GM18507 (cell line): ENCODE measurements around the gene ERFL.

Source experiments
- DNase-seq: peaks from one replicate; pipeline ENCODE4 v3.0.0; 2011; ENCODE audit warnings: low read depth; ENCODE audit not compliant: insufficient read length; ENCODE audit errors: extremely low spot score
- FAIRE-seq: peaks from 2 replicates; lab custom pipeline; 2011; peaks lifted over from hg19 to GRCh38; lab: Jason Lieb, UNC

Gene ERFL

DNA sequence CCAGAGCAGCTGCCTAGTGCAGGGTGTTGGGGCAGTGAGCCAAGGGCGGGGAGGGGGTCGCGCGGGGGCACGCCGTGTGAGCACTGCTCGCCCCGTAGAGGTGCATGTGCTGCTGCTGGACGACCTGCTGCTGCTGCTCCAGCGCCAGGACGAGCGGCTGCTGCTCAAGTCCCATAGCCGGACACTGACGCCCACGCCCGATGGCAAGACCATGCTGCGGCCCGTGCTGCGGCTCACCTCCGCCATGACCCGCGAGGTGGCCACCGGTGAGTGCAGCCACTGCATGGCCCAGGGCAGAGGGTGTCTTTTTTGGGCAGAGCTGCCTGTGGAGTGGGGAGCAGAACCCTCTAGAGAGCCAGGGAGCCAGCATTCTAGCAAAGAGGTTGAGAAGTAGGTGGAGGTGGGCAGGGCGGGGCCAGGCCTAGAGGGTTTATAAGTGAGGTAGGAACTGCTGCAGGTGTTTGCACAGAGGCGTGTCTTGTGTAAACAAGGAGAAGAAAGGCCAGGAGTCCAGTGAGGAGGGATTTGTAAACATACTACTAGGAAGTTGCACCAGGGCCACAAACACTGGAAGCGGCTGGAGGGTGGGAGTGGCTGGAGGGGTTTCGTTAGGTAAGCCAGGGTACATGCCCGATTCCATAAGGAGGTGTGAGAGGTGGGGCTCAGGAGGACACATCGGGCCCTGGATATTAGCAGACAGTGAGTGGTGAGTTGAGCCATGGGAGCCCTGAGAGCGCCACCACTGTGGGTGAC lies 24.0 kb downstream of the ERFL start:
- no peak for FAIRE-seq
- no peak for DNase-seq

DNA sequence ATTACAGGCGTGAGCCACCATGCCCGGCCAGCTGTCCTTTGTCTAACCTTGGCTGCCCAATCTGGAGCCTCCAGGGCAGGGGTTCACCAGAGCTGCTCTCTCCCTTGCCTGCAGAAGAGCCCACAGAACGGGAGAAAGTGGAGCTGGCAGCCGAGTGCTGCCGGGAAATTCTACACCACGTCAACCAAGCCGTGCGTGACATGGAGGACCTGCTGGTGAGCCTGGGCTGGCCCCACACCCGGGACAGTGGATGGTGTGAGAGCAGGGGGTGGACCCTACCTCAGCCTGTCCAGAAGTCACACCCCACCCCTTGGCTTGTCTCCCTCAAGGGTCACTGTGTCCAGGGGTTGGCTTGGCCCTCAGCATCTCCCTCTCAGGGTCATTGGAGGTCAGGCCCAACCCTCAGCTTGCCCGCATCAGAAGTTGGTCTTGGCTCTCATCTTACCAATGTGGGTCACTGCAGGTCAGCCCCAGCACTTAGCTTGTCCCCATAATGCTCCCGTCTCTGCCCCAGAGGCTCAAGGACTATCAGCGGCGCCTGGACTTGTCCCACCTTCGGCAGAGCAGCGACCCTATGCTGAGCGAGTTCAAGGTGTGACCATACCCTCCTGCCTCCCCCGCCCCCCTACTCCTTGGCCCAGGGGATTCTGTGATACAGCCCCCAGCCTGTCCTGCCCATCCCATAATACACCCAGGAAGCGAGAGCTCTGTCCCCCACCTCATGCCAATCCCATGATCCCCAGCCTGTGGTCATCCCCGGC lies 24.9 kb downstream of the ERFL start:
- no peak for DNase-seq
- FAIRE-seq = no peak

DNA sequence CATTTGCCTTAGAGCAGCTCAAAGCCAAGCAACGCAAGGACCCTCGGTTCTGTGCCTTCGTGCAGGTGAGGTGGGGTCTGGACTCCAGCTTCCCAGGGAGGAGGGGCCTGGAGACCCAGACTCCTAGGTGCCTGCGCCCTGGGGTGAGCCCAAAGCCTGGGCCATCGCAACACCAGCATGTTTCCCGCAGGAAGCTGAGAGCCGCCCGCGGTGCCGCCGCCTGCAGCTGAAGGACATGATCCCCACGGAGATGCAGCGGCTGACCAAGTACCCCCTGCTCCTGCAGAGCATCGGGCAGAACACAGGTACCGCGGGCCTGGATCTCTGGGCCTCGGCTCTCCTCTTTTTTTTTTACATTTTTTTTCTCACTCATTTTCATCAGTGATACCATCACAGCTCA lies 25.7 kb downstream of the ERFL start:
- FAIRE-seq (no peak), DNase-seq (no peak)

DNA sequence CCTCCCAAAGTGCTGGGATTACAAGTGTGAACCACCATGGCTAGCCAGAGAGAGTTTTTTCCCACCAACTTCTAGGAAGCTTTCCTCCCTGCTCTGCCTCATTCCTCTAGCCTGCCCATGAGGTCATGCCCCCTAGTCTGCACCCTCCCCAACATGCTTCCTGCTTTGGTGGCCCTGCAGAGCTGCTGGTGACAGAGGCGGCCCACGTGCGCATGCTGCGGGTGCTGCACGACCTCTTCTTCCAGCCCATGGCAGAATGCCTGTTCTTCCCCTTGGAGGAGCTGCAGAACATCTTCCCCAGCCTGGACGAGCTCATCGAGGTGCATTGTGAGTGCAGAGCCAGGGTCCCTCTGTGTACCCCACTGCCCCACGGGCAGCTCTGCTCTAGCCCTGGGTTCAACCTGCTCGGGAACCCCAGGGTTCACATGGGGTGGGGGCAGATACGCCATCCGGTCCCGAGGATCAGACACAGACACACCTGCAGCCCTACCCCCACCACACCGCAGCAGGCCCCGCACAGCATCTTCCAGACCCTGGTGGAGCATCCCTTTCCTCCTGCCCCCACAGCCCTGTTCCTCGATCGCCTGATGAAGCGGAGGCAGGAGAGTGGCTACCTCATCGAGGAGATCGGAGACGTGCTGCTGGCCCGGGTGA lies 26.4 kb downstream of the ERFL start:
- FAIRE-seq (no peak), DNase-seq (no peak)

DNA sequence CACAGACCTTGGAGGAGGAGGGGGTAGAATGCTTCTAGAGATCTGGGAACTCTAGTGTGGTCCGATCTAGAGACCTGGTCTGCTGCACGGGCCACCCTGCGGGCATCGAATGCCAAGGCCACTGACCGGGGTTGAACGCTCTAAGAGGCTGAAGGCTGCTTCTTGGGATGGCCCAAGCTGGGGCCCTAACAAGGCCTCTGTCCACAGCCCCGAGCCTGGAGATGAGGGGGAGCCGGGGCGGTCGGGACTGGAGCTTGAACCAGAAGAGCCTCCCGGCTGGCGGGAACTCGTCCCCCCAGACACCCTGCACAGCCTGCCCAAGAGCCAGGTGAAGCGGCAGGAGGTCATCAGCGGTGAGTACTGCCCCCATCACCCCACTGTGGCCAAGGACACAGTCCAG lies 30.0 kb downstream of the ERFL start:
- DNase-seq (no peak), FAIRE-seq (no peak)

DNA sequence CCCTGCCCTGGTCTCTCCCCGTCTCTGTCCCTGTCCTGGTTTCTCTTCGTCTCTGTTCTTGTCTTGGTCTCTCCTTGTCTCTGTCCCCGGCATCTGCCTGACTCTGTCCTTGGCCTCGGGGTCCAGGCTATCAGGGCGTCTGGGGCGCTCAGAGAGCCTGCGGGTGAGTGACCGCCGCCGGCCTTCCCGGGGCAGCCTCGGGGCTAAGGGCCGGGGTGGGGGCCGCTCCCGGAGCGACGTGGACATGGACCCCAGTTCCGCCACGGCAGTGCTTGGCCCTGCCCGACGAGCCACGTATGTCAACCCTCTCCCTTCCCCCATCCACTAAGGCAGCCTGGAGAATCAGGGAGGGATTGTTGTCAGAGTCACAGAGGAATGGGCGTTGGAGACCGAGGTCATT lies 30.4 kb downstream of the ERFL start:
- FAIRE-seq = no peak
- no peak for DNase-seq

DNA sequence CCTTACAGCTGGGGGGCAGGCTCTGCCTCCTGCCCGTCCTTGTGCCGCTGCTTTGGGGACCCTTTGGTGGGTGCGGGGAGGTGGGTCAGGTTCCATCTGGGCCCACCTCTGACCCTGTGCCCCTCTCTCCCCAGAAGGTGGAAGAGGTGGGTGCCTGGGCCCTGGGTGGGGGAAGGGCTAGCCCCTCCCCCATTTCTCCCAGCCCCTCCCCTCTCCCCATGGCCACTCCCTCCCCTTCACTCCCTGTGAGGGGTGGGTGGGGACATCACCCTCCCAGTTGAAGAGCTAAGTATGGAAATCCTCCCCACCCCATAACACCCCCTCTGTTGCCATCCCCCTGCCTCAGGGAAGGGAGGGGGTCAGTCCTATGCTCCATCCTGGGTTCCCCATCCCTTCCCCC lies 31.1 kb downstream of the ERFL start:
- no peak for FAIRE-seq
- no peak for DNase-seq

DNA sequence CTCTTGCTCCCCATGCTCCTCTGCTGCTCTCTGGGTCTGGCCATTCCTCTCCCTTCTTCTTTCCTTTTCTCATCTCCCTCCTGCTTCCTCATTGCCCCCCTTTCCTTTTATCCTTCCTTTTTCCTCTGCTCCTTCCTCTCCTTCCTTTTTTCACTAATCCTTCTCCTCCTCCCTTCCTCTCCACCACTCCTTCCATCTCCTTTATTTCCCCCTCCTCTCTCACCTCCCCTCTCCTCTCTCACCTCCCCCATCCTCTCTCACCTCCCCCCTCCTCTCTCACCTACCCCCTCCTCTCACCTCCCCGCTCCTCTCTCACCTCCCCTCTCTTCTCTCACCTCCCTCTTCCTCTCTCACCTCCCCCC lies 31.7 kb downstream of the ERFL start:
- FAIRE-seq (no peak), DNase-seq (no peak)

DNA sequence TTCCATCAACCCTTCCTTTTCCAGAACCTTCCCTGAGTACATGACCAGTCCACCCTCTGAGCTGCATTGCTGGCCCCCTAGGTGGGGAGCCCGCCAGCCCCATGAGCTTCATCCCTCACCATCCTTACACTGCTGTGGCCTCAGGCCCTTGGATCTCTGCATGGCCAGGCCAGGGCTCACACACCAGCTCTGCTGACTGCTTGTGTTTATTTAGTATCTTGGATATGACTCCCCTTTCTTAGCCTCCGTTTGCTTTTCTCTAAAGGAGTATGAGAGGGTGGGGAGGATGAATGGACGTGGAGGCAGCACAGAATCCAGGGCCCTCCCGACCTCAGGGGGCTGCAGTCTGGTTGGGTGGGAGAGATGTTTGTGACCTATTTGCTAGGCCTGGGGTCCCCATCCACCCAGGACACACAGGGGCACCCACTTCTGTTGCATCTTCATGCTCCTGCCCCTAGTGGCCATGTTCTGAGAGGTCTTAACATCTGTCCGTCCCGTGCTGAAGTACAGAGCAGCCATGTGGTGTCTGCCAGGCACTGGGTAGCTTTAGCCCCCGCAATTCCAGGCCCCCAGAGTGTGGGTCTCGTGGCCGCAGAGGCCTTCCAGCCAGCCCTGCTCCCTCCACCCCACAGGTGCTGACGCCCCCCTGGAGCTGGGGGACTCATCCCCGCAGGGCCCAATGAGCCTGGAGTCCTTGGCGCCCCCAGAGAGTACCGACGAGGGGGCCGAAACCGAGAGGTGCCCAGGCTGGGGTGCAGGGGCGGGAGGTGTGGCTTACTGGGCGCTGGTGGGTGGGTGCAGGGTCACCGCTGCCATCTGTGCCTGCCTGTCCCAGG lies 32.3 kb downstream of the ERFL start:
- no peak for DNase-seq
- FAIRE-seq = no peak

DNA sequence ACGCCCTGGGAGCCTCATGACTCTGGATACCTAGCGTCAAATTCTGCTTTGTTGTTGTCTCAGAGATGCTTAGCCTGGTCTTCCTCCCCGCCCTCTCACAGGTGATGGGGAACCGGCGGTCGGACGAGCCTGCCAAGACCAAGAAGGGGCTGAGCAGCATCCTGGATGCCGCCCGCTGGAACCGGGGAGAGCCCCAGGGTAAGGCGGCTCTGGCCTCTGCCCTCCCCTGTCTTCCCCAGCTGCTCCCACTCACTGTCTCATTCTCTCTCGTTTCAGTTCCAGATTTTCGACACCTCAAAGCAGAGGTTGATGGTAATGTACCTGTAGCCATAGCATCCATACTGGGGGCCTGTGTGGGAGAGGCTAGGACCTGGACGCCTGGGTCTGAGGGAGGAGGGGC lies 33.9 kb downstream of the ERFL start:
- DNase-seq (no peak), FAIRE-seq (no peak)

DNA sequence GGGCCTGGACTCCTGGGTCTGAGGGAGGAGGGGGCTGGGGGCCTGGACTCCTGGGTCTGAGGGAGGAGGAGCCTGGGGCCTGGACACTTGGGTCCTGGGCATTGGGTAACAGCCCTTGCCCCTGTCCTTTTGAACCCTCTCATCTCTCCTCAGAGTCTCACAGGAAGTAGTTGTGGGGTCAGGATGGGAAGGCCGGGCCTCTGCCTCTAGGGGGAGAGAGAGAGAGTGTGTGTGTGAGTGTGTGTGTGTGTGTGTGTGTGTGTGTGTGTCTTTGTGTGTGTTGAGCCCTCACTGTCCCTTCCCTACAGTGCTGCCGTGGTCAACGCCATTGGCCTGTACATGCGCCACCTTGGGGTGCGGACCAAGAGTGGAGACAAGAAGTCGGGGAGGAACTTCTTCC lies 34.4 kb downstream of the ERFL start:
- FAIRE-seq (no peak), DNase-seq (no peak)

DNA sequence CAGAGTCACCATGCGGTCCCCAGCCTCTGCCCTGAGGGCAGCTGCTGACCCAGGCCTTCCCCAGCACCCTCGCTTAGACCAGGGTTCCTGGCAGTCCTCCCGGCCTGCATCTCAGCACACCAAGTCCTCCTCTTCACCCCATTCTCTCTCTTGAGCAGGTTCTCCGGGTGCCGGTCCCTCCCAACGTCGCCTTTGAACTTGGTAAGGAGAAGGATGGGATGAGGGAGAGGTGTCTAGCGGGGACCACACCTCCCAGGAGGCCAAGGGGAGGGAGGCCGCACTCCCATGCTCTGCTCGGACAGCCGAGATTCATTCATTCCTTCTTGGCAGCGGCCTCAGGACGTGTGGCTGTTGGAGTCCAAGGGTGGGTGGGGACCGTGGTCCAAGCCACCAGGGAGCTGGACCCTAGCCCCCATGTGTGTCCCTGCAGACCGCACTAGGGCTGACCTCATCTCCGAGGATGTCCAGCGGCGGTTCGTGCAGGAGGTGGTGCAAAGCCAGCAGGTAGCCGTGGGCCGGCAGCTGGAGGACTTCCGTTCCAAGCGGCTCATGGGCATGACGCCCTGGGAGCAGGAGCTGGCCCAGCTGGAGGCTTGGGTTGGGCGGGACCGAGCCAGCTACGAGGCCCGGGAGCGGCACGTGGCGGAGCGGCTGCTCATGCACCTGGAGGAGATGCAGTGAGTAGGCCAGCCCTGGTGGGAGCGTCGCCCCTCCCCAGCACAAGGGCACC lies 35.9 kb downstream of the ERFL start:
- DNase-seq (no peak), FAIRE-seq (no peak)

DNA sequence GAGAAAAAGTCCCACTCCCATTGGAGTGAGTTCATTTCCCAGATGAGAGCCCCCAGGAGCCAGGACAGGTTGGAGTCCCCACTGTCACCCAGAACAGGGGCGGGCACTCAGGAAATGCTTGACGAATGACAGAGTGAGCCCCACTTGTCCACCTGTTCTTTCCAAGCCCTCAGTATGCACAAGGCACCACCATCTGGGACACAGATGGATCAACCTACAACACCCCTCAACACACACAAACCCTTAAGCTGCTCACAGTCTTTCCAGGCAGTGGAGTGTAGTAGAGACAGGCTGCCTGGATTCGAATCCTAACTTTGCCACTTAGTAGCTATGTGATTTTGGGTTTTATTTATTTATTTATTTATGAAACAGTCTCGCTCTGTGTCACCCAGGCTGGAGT lies 37.3 kb downstream of the ERFL start:
- no peak for FAIRE-seq
- DNase-seq = no peak

DNA sequence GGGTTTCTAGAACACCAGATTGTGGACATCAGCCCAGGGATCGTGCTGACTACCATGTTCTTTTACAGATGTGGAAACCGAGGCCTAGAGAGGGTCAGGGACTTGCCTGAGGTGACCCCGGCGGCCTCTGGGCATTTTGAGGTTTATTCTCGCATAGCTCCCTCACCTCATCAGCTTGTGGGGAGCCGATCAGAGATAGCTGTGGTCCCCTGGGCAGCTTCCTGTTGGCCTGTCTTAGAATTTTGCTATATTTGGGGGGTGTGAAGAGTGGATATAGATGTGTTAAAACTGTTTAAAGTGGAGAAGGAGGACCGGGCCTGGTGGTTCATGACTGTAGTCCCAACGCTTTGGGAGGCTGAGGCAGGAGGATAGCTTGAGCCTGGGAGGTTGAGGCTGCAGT lies 38.4 kb downstream of the ERFL start:
- no peak for DNase-seq
- no peak for FAIRE-seq

DNA sequence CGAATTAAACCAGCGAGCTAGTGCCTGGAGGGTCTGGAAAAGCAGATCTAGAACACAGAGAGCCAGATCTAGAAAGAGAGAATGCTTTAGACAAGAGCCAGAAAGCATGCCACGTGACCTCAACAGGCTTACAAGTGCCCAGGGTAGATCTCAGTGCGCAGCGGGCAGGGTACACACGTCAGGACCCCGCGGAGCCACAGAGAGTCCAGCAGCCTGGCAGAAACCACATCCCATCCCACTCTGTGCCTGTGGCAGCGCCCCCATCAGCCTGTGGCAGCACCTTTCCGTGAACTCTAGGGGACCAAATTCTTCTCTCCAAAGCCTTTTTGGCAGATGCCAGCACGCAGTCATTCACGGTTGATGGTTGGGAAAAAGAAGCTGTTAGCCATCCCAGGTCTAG lies 39.3 kb downstream of the ERFL start:
- FAIRE-seq = no peak
- no peak for DNase-seq

DNA sequence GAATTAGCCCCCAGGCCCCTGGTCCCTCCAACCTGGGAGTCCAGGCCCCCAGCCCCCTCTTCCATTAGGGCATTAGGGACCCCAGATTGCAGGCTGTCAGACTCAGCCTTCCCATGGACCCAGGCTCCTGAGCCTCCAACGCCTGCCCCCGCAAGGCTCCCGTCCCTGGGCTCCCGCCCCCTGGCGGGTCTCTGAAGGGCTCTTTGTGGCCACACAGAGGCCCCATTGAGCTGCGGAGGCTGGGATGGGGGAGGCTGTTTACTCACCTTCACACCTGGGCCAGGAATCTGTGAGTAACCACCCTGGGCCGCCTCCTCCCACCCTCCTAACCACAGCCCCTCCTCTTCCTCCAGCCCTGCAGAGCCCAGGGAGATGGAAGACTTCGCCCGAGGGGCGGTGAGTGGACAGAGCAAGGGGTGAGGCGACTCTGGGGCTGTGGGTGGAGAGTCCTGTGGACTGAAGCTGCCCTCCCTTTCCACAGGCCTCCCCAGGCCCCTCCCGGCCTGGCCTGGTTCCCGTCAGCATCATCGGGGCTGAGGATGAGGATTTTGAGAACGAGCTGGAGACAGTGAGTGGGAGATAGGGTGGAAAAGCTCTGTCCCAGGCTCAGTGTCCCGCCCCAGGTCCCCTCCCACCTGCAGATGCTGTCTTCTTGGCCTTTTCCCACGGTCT lies 40.4 kb downstream of the ERFL start:
- FAIRE-seq (peak; percentile 80), DNase-seq (no peak)

DNA sequence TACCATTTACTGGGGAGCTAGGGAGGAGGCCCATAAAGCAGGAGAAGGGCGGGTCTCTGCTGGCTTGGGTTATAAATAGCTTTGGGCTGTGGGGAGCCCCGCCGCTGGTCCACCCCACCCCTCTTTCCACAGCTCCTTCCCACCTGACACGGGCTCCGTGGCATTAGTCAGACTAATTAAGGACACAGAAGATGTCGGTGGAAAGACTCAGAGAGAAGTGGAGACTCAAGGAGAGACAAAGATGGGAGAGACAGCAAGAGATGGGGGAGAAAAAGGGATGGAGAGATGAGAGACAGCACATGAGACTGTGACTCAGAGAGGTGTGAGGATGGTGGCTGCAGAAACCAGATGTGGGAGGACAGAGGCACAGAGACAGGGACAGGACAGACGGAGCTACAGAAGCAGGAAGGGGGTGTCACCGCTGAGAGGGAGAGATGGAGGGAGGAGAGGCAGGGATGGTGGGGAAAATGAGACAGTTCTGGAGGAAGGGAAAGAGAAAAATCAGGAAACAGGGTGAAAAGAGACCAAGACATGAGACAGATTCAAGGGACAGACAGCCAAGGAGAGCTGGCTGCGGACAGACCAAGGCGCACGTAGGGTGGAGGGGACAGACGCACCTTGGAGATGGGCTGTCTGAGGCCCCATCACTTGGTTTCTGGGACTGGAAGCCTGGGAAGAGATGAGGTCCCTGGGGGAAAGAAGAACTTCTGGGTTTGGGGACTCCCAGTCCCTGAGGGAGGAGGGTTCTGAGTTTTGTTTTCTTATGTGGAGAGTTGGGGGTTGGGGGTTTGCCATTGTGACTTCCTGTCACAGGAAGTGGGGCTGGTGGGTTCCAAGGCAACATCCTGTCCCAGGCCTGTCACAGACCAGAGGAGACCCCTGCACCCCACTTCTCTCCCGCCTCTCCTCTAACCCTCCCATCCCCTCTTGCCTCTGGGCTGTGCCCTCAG lies 41.2 kb downstream of the ERFL start:
- FAIRE-seq = peak; percentile 92

More for the DNA sequence above, 41.2 kb downstream of the ERFL start:
- no peak for DNase-seq
